GM10266 (cell line): ENCODE data around the gene MARCHF3.
"Not testable (repeated sequence)": the region's sequence is repeated elsewhere in the genome, so short reads cannot be mapped to it uniquely, and the experiment has no call there.

Source experiments
- DNase-seq: peaks from one replicate; pipeline ENCODE4 v3.0.0; 2012; ENCODE audit errors: extremely low spot score
- CTCF ChIP-seq: IDR thresholded peaks from 2 replicates; pipeline ENCODE4 v1.5.1; 2012; ENCODE audit warnings: mild to moderate bottlenecking, low read depth; ENCODE audit not compliant: control insufficient read depth, insufficient read depth; ENCODE audit errors: missing control alignments

The MARCHF3 gene

GRCh38 chr5:127028822-127029457 is 1.4 kb downstream of the MARCHF3 start:
- TF ChIP-seq CTCF = no peak
- DNase-seq = no peak

- DNase-seq = no peak
- TF ChIP-seq CTCF = no peak
Observed at GRCh38 chr5:127027539-127027938, 2.8 kb downstream of the MARCHF3 start.

- no peak for DNase-seq
- TF ChIP-seq CTCF = no peak
Observed at GRCh38 chr5:127026166-127026565, 4.2 kb downstream of the MARCHF3 start.

GRCh38 chr5:127025467-127025866 is 4.9 kb downstream of the MARCHF3 start:
- TF ChIP-seq CTCF = no peak
- DNase-seq = no peak

- no peak for TF ChIP-seq CTCF
- DNase-seq = no peak
Observed at GRCh38 chr5:127024821-127025220, 5.5 kb downstream of the MARCHF3 start.

- not testable (repeated sequence) for DNase-seq
Observed at GRCh38 chr5:127023552-127024191, 6.7 kb downstream of the MARCHF3 start.

- no peak for DNase-seq
- no peak for TF ChIP-seq CTCF
Observed at GRCh38 chr5:127022846-127023245, 7.5 kb downstream of the MARCHF3 start.
